ENCODE measurements around the gene GATA3.

DNA sequence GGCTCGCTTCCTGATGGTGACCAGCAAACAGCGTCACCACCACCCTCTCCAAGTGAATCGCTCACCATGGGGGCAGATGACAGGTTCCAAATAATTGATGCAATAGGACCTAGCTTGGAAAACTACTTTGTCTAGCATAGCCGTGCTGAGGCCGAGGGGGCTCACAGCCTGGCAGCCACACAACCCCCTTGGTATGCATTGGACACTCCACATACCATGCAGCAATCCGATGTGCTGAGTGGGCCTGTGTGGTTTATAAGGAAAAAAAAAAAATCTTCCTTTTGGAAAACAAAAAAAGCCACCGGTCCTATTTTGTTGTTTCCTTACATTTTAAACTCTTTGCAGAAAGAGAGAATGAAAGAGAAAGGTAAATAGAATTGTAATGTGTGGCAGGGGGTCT, 15.1 kb downstream of the GATA3 start:
- TF ChIP-seq, protein P1, sequence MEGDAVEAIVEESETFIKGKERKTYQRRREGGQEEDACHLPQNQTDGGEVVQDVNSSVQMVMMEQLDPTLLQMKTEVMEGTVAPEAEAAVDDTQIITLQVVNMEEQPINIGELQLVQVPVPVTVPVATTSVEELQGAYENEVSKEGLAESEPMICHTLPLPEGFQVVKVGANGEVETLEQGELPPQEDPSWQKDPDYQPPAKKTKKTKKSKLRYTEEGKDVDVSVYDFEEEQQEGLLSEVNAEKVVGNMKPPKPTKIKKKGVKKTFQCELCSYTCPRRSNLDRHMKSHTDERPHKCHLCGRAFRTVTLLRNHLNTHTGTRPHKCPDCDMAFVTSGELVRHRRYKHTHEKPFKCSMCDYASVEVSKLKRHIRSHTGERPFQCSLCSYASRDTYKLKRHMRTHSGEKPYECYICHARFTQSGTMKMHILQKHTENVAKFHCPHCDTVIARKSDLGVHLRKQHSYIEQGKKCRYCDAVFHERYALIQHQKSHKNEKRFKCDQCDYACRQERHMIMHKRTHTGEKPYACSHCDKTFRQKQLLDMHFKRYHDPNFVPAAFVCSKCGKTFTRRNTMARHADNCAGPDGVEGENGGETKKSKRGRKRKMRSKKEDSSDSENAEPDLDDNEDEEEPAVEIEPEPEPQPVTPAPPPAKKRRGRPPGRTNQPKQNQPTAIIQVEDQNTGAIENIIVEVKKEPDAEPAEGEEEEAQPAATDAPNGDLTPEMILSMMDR (IDR thresholded peaks at IDR 0.05), result no peak
- no peak for TF ChIP-seq EP300 (IDR thresholded peaks at IDR 0.05)
- TF ChIP-seq POLR2A (IDR thresholded peaks at IDR 0.05), result no peak
- no peak for TF ChIP-seq POLR2AphosphoS5 (IDR thresholded peaks at IDR 0.05)
